HG03354 (cell line): ENCODE data around the gene KCNQ5.
"Not testable (repeated sequence)": the region's sequence is repeated elsewhere in the genome, so short reads cannot be mapped to it uniquely, and the experiment has no call there.

Experiments
- ATAC-seq: cut with Tn5 transposase; IDR thresholded peaks from one replicate; pipeline ENCODE4 v1.9.1; 2021; ENCODE audit warnings: mild to moderate bottlenecking; ENCODE audit not compliant: unreplicated experiment, poor library complexity, severe bottlenecking

Gene KCNQ5

DNA sequence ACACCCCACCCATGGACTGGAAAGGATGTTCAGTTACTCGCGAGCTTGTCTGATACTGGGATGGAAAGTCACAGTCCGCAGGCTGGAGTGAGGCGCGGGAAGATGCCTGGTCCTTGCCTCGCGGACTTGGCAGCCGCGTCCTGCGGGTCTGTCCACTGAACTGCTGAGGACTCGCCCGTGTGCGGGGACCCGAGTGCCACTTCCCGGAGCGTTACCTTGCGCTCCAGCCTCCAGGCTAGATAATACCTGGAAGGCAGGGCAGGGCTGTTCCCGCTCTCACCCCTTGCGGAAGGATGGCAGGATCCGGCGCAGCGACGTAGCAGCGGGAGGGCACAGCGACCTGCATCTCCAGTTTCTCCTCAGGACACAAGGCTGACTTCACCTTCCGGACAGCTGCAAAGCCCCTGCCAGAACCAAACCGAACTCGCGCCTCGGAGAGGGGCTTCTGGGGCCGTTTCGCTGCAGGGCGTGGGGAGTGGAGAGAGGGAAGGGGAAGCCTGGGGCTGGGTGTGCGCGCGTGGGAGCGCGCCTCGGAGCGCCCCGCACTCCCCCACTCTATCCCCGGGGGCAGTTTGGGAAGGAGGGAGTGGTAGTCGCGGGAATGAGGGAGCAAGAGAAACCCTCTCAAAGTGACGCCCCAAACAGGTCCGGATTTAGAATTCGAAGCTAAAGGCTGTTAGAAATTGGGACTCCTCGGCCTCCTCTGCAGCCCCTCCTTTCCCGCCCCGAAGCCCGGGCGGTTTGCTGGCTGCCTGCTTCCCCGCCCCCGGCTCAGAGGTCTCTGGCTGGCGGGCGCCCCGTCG lies at the start of gene KCNQ5:
Gene KCNQ5 (plus strand): TSS at position 774 of the 803 bp plus-strand sequence.
- peak; percentile 26 for ATAC-seq

DNA sequence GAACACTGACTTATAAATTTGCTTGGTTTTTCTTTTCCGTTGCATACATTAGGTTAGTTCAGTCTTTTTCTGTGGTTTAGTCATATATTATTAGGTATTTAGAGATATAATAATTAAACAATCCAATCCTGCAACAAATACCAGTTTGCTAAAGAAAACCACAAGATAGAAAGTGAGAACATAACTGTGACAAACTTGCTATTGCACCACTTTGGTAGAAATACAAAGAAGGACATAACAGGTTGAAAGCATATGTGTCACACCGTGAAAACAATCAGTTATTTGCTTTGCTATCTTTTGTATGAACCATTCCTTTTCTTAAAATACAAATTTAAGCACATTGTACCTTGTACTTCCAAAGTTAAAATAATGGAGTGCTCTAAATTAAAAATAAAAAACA lies 42.0 kb upstream of the KCNQ5 start:
- ATAC-seq, result peak; percentile 76

DNA sequence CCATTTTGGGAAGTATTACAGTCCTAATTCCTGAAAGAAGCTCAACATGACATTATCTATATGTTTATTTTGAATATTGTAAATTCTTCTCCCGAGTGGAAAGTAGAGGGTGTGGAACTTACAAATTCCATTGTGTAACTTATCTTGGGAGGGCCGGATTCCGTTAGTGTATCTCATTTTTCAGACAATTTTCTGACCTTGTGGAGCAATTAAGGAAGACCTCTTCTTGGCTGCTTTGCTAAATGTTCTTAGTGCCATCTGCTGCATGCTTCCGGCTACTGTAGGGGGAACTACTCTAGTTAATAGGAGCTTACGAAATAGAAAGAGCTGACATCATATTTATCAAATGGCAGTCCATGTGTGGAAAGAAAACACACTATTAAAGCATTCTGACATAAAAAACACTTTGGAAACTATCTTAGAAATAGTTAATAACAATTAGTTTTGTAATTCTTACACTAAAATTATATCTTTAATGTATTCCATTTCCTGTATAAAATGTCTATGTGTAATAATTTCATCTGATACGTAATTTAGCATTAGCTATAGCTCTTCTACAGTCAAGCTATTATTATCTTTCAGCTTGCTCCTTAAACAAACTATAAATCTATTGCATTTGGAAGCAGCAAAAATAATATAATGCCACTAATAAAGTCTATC lies 41.5 kb upstream of the KCNQ5 start:
- peak; percentile 93 for ATAC-seq

DNA sequence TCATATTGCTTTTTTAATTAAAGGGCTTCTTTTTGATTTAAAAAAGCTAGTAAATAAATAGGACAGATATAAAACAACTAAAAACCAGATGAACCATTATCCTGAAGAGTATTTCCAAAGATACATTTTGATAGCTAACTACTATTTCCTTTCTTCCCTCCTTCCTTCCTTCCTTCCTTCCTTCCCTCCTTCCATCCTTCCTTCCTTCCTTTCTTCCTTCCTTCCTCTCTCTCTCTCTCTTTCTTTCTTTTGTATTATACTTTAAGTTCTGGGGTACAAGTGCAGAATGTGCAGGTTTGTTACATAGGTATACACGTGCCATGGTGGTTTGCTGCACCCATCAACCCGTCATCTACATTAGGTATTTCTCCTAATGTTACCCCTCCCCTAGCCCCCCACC lies 40.9 kb upstream of the KCNQ5 start:
- not testable (repeated sequence) for ATAC-seq

DNA sequence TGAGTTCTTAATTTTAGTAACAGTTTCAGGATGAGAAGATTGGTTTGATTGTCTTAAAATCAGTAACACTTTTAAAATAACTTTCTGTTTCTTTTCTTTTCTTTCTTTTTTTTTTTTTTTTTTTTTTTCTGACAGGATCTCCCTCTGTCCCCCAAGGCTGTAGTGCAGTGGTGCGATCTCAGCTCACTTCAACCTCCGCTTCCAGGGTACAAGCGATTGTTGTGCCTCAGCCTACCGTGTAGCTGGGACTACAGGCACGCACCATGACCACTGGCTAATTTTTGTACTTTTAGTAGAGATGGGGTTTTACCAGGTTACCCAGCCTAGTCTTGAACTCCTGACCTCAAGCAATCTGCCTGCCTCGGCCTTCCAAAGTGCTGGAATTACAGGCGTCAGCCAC lies 33.7 kb upstream of the KCNQ5 start:
- ATAC-seq, result no peak

DNA sequence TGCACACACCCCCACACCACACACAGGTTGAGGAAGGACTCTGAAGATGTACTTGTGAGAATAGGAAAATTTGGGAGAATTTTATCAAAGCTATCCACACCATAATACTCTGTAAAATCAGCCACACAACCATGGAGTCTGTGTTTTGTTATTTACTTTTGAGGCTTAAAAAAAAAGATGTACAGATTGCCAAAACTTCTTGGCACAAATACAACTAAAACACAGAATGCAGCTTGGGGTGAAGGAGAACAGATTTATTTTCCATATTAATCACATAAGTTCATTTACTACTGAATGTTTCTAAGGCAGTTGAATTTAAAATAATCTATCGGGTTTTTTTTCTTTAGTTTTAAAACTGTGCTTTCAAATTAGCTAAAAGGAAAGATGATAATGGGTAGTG lies 32.8 kb upstream of the KCNQ5 start:
- ATAC-seq, result no peak

DNA sequence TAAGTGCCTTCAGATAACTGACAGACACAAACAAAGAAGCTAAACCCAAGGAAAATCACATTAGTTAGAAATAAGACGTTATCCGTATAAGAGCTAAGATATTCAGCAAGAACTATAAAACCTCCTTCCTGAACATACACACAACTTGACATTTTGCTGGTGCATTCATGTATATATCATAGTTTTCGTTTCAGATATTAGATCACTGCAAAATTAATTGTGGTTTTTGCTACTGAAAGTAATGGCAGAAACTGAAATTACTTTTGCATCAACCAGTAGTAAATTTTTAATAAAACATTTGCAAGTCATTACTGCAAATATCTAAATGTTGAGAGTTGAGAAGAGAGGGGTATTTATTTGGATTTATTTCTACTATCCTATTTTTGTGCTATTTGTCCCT lies 26.1 kb upstream of the KCNQ5 start:
- peak; percentile 90 for ATAC-seq

DNA sequence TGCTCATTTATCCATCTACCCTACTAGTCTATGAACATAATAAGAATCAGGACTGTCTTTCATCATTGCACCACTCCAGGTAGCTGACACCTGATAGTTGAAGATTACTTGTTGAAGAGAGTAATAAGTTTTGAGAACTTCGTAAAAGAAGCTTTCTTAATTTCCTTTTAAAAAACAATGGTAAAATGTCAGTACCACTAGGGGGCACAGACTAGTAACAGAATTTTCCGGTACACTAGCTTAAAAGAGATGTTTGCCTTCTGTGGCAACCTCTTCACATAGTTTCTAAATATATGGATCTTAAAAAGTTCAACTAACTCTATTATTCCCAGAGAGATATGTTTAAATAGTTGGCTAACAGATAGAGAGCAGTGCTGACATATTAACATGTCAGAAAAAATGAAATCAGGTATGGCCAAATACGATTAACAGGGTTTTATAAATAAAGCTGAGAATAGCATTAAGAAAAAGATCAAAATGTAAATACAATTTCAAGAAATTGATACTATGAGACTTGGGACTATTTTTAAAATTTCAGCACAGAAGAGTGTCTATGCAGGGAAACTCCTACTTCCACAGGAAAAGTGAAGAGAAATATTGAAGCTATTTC lies 5.4 kb upstream of the KCNQ5 start:
- no peak for ATAC-seq

DNA sequence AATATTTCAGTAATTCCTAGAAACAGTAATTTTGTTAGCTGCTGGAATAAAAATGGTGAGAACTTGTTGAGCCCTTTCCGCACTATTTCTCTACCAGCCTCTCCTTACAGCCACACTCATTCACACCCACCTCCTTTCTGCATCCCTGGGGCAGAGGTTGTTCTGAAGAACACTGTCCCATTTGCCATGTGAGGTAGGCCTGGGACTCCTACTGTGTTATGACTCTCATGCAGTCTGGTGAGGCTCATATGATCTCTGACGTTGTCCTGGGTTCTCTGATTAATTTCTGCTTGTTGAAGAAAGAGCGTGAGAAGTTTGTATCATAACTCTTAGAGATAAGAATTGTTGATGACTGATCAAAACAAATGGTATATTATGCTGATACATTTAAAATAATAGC lies 4.1 kb upstream of the KCNQ5 start:
- no peak for ATAC-seq

DNA sequence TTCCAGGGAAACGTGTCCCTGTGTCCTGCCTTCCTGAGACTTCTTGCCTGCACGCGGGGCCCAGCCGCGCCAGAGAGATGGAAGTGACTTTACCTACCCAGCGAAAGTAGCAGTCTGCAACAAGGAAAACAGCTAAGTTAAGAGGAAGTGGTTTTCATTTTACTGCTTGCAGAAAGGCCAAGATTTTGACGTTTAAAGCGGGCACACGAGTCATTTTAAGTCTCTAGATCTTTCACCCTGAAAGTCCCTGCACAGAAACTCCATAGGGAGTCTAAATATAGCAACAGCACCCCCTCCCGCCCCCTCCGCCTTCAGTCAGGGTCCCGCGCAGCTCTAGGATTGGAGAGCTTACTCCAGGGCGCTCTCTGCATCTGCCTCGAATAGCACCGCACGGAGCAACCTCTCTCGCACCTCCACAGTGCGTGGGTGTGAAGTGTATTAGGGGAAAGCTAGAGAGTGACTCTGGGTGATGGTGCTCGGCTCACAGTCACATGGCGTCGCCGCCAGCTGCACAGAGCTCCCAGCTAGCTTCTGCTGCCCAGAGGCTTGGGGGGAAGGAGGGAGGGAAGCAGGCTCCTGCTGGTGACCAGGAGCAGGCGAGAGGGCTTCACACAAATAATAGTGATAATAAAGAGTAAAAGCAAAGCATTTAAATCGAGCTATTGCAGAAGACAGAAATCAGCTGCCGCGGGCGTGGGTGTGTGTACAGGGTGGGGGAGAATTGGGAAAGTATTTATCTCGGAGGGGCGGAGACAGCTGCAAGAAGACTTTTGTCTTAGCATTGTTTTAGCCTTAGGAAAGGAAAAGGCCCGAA lies 1.8 kb upstream of the KCNQ5 start:
- peak; percentile 57 for ATAC-seq

DNA sequence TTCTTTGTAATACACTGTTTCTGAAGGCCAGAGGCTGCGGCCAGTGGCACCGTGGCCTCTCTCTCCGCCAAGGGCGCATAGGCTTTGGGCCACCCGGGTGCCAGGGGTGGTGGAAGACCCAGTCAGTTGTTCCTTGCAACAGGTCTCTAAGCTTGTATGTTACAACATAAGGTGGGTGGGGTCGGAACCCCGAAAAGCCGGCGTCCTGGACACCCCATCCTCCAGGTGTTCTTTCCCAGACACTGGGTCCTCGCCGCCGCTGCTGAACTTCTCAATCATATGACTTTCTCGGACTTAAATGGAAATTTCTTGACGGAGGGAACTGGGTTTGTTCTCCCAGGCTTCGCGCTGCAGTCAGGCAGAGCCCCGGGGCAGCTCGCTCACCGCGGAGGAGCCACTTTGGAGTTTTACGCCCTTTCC lies 983 bp upstream of the KCNQ5 start:
- ATAC-seq, result no peak

DNA sequence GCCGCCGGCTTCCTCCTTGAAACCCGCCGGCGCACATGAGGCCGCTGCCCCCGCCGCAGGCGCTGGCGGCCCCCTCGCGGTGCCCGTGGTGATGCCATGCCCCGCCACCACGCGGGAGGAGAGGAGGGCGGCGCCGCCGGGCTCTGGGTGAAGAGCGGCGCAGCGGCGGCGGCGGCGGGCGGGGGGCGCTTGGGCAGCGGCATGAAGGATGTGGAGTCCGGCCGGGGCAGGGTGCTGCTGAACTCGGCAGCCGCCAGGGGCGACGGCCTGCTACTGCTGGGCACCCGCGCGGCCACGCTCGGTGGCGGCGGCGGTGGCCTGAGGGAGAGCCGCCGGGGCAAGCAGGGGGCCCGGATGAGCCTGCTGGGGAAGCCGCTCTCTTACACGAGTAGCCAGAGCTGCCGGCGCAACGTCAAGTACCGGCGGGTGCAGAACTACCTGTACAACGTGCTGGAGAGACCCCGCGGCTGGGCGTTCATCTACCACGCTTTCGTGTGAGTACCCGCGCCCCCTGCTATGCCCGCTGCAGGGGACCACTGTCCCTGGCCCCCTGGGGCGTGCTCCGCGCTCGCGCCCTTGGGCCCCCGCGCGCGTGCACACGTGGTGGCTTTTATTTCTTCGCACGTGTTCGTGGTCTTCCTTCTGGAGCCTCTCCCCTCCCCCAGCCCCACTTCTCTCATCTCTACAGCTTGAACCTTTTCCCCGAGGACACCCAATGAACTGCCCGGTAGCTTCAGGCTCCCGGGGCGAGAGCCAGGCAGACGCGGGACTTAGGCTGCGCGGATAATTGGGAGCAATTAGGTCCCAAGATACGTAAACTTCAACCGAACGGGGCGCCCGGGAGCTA lies 453 bp downstream of the KCNQ5 start:
- ATAC-seq, result peak; percentile 38

DNA sequence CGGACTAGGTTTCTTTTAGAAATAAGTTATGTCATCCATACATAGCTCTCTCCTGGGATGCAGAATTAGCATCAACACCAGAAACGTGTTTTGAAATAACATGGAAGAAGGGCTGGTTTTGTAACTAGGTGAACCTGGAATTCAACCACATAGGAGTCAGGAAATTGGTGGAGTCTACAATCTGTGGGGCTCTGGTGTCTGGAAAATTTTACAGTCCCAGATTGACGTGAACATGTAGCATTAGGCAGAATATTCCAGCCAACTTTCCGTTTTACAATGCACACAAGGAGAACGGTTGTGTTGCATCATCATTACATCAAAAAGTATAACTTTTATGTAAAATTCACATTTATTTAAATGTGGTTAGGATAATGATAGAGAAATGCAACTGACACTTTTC lies 1.9 kb downstream of the KCNQ5 start:
- ATAC-seq, result no peak

DNA sequence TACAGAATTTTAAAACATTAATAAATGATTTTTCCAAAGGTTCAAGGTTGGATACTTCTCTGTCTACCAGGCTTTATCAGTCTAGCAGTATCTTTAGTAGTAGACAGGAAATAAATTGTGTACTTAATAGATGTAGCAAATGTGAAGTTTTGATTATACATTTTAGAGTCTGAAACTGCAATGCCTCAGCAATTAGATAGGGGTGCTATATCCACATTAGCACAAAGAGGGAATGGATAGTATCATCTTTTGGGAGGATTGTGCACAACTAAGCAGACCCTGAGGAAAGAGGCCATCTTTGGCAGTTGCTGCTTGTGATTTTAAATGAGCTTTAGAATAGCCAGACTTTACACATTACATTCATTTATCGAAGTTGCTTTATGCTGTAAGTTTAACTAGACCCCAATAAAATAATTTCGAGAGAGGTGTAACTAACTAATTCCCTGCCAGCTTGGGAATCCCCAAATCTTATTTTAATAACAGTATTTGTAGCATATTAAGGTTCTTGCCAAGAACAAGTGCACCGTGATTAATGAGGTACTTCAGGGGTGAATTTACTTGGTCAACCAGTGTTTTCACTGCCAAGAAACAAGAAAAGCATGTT lies 2.8 kb downstream of the KCNQ5 start:
- ATAC-seq, result no peak

DNA sequence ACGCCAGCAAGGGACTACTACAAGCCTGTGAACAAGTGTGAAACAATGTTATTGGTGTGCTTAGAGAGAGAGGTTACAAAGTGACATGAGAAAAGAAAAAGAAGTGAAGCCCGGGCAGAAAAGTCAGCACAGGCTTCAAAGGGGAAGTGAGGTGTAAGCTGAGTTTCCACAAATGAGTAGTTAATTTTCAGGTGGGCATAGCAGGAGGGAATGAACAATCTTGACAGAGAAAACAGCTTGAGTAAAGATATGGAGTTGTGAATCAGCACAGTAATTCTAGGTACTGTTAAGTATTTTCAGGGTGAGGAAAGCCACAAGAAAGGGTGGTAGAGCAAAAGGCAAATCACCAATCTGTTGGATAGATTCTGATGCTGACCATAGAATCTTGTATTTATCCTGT lies 4.3 kb downstream of the KCNQ5 start:
- ATAC-seq, result peak; percentile 39

DNA sequence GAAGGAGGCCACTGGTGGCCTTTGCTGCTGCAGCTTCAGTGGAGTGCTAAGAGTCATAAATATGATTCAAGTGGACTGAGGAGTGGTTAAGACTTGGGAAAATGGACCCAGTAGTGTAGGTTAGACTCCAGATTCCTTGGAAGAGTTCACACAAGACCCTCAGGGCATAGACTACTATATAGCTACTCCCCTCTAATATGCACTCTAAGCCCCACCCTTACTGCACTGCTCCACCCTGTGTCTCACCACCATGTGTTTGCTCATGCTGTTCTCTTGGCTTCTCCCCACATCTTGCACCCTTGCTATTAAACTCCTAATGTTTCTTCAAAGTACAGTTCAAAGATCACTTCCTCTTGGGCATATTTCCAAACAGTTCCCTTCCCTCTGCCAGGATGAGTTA lies 5.7 kb downstream of the KCNQ5 start:
- ATAC-seq, result no peak

DNA sequence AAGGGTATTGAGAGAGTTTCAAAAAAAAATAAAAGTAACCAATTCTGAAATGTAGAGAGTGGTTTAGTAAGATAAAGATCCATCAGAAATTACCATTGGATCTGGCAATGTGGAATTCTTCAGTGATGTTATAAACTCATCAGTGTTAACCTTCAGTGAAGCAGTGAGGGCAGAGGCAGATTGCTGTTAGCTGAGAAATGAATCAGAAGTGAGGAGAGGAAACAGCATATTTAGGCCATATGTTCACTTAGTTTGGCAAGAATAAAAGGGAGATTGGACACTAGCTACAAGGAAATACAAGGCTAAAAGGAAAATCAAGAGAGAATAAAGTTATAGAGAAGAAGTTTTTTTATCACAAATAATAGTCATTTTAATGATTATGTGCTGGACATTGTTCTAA lies 9.6 kb downstream of the KCNQ5 start:
- ATAC-seq, result no peak

DNA sequence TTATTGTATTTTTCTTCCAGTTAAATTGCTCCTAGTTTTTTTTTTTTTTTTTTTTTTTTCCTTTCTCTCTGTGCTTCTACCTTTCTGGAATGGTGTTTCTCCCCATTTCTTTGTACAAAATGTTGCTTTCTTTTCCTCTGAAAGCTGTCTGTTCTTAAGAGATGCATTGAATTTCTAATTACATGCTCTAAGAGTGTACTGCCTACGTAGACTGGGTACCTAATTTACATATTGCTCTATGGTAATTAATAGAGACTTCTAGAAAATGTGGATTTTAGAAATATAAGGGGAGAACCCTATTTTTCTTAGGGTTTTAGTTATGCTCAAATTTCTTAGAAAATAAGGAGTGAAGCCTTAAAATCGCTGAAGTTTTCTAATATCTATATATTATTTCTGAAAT lies 13.8 kb downstream of the KCNQ5 start:
- no peak for ATAC-seq

DNA sequence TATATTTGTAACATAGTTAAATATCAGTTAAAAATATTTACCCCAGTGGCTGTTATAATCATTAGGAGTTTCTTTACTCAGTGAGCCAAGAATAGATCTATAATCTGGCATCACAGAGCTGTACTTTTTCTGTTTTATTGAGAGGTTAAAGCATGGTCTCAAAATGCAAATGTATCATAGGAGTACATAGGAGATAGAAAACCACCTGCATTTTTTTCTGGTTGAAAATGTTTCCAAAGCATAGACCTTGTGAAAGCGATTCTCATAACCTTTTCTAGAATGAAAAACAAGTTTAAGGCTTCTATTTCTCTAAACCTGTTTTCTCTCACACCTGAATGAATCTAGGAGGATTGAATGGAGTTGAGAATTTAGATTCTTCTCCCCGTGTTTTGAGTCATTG lies 14.4 kb downstream of the KCNQ5 start:
- ATAC-seq, result peak; percentile 95
